ENCODE measurements around the gene BLM. TPM values are rescaled to one million over a fixed set of nuclear protein-coding genes. Genes with fewer than 3 reads are reported as not detected.

The BLM gene
- total RNA-seq, 1 experiment from 2014 or later = 41.3 TPM

GRCh38 chr15:90701880-90702630, 15.1 kb upstream of the BLM start:
- H3K4me1 ChIP-seq (ENCODE audit: insufficient read depth, low read length) = no peaks in the 10 kb centered on the region
- DNase-seq = no peak
- no peak overlapping the region for H2BK5ac ChIP-seq (ENCODE audit: insufficient read length, low read length)
- H3T11ph ChIP-seq (ENCODE audit: low read length) = no peak overlapping the region
- H4K20me1 ChIP-seq (ENCODE audit: control insufficient read depth, insufficient read depth, insufficient read length) = no peaks in the 10 kb centered on the region
- H3K9me3 ChIP-seq (ENCODE audit: control insufficient read depth, low read depth, low read length) = no peaks in the 10 kb centered on the region
- no peak overlapping the region for H3K18ac ChIP-seq (ENCODE audit: insufficient read length, low read depth, low read length)
- Mint-ChIP-seq H3K27ac (peak overlapping the region in 2 of 3 experiments; percentile 6 to 91; a peak in 1 of 7 replicates), H3K36me3 (ENCODE audit: insufficient read depth in 1 of 3, low read depth in 3 of 3) (no peaks in the 10 kb centered on the region; a peak in 1 of 7 replicates), H3K4me3 (no peak overlapping the region), H3K9me3 (no peaks in the 10 kb centered on the region), H3K4me1 (peaks cover 0 to 3% of the 10 kb centered on the region in 2 experiments; a peak in 1 of 4 replicates), H3K27me3 (ENCODE audit: low read depth) (no peaks in the 10 kb centered on the region)
- H3K23me2 ChIP-seq (ENCODE audit: insufficient read length, low read depth, low read length, poor library complexity, severe bottlenecking) = no peaks in the 10 kb centered on the region
- H2AFZ ChIP-seq (ENCODE audit: low read length) = no peak overlapping the region
- H3K79me2 ChIP-seq (ENCODE audit: insufficient read depth, low read length) = no peaks in the 10 kb centered on the region
- H3K9ac ChIP-seq (ENCODE audit: extremely low read depth, insufficient read length, low read length) = no peak overlapping the region
- no peak overlapping the region for H3K4ac ChIP-seq (ENCODE audit: low read depth, low read length)
- no peak overlapping the region for H2BK20ac ChIP-seq (ENCODE audit: low read depth, low read length, poor library complexity, severe bottlenecking)
- no peak overlapping the region for H4K8ac ChIP-seq (replicated peaks; ENCODE audit: insufficient read length, low read depth, low read length)
- no peak for TF ChIP-seq CTCF (conservative IDR thresholded peaks at IDR 0.05)
- H3K14ac ChIP-seq (ENCODE audit: insufficient read depth, low read length) = no peak overlapping the region
- no peak overlapping the region for H3K27ac ChIP-seq (ENCODE audit: insufficient read length, low read depth, low read length)
- H3K79me1 ChIP-seq (ENCODE audit: insufficient read depth, low read depth, low read length, poor library complexity, severe bottlenecking) = no peaks in the 10 kb centered on the region
- H3K56ac ChIP-seq (ENCODE audit: insufficient read length, low read depth, low read length) = no peak overlapping the region
- no CpG with 5 or more reads among the region's 9 CpGs for WGBS (ENCODE audit: extremely low coverage, insufficient read length, low lambda C conversion rate)
- no peak overlapping the region for H2AK5ac ChIP-seq (ENCODE audit: insufficient read length, low read length)
- H2BK15ac ChIP-seq (ENCODE audit: low read depth, low read length) = no peak overlapping the region
- H2BK12ac ChIP-seq (ENCODE audit: insufficient read length, low read depth, low read length) = no peak overlapping the region
- H2BK120ac ChIP-seq (ENCODE audit: low read depth, low read length, poor library complexity, severe bottlenecking) = no peak overlapping the region
- H3K27me3 ChIP-seq (ENCODE audit: insufficient read depth, low read length) = no peaks in the 10 kb centered on the region
- no peak overlapping the region for H4K91ac ChIP-seq (ENCODE audit: insufficient read length, low read depth, low read length)
- no peak overlapping the region for H3K4me2 ChIP-seq (ENCODE audit: insufficient read depth, insufficient read length, low read length)
- no peak overlapping the region for H4K5ac ChIP-seq (ENCODE audit: insufficient read length, low read depth, low read length)
- no peak overlapping the region for H3K23ac ChIP-seq (ENCODE audit: insufficient read length, low read depth, low read length)

All from H9 (cell line).